Urothelium cell line (cell line): ENCODE data around the gene SPACA7.
"Not testable (repeated sequence)": the region's sequence is repeated elsewhere in the genome, so short reads cannot be mapped to it uniquely, and the experiment has no call there.

Experiments
- DNase-seq: peaks from one replicate; pipeline ENCODE4 v3.0.0; 2011; ENCODE audit warnings: low spot score, mixed read lengths
- FAIRE-seq: peaks from 2 replicates; lab custom pipeline; 2011; peaks lifted over from hg19 to GRCh38; lab: Jason Lieb, UNC

The SPACA7 gene

DNA sequence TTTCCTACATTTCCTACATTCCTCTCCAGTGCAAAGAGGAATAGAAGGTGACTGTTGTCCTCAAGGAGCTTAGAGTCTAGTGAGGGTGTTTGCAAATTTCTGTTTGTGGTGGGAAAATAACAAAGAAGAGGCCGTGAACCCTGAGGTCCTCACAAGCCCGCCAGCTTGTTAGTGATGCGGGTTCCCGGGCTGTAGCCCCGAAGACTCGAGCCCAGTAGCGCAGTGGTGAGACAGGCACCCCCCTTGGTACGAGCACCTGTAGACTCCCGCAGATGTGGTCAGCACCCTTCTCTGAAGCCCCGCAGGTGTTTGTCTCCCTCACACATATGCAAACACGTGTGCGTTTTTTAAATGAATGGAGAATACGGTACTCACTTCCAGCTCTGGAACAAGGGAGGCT lies 26.5 kb upstream of the SPACA7 start:
- FAIRE-seq (no peak), DNase-seq (no peak)

DNA sequence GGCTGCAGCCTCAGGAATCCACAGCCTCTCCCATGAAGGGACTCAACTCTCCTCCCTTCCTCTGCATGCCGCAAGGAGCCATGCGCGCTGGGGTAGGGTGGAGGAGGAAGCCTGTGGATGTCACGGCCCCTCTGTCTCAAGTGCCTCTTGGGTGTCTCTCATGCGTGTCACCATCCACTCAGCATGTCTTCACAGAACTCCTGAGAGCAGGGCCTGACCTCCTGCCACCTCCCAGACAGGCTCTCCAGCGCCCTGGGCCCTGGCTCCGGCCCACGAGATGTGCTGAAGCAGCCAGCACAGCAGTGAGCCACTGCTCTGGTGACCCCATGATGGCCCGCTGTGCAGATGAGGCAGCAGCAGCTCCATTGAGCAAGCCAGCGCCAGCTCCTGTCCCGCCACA lies 25.9 kb upstream of the SPACA7 start:
- no peak for DNase-seq
- no peak for FAIRE-seq

DNA sequence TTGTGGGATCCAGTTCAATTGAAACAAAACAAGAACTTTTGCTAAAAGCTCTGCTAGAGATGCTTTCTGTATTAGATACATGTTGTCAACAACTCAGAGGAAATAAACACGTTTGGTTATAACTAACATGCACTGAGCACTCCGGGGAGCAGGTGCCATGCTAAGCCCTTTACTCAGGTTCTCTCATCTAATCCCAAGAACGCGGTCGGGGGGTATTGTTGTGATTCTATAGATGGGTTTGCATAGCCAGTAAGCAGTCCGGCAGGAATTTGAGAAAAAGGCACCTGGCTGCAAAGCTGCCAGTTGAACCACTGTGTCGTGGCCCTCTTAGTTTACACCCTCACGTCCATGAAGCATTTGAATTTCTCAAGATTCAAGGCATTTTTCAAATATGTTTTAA lies 24.3 kb upstream of the SPACA7 start:
- FAIRE-seq (no peak), DNase-seq (no peak)

DNA sequence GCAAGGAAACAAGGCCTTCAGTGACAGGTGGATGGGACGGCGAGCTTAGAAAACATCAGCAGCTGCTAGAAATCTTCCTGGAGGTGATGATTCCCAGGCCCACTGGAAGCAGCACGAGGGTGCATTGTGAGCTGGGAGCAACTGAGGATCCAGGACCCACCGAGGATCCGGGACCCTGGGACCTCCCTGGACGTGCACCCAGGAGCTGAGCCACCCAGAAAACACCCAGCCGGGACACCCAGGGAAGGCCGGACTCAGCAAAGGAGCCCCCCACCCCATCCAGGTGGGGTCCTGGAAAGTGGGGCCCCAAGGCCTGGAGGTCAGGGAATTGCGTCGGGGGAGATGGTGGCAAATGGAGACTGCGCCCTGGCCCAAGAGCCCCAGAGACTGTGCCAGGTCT lies 22.3 kb upstream of the SPACA7 start:
- DNase-seq (no peak), FAIRE-seq (no peak)

DNA sequence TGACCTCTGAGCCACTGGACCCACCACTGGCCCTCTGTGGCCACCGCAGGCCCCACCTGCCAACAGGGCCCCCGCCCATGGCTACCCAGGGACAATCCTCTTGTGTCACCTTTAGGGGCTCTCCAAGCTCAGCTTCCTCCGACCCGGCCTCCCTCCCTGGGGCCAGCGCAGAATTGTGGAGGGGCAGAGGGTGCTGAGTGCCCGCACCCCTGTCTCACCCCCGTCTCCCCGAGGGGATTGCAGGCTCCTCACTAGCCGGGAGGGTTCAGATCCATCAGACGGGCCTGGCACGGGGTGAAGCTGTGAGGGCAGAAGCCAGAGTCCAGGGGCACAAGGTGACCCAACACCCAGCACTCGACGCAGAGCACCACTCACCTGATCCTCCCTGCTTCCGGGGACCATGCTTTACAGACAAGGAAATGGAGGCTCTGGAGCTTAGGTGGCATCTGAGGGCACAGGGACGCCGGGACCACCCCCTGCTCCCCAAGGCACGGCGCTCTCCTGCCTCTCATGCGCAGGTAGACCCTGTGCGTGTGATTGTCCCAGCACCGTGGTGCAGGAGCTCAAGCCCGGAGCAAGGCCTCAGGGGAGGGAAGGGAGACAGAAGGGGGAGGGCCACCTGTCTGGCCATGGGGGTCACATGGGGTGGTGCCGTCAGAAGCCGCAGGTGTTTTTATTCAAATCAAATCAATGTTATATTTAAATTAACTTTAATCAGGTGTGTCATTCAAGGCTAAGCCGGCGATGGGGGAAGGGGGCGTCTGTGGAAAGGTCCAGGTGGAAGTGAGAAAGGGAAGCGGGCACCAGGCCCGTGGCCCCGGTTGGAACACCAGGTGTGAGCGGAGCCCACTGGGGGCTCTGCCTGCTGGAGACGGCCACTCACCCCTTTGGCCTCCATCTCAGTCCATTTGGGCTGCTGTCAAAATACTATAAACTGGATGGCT lies 21.6 kb upstream of the SPACA7 start:
- DNase-seq (no peak), FAIRE-seq (no peak)

DNA sequence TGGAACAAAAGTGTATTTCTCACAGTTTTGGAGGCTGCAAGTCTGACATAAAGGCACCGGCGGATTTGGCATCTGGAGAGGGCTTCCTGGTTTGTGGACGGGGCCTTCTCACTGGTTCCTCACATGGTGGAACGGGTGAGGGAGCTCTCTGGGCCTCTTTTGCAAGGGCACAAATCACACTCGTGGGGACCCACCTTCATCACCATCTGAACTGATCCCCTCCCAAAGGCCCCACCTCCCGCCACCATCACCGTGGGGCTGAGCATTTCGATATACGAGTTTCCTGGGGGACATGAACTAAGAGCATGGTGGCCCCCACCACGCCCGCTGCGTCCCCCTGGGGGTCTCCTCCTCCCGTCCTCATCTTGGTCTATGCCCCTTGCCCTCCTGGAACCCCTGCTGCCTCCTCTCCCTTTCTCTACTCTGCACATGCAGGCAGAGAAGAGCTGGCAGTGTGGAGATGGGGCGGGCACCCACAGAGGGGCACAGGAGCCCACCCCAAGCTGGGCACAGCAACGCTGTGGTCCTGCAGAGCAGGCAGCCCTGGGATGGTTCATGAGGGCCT lies 20.8 kb upstream of the SPACA7 start:
- DNase-seq (no peak), FAIRE-seq (no peak)

DNA sequence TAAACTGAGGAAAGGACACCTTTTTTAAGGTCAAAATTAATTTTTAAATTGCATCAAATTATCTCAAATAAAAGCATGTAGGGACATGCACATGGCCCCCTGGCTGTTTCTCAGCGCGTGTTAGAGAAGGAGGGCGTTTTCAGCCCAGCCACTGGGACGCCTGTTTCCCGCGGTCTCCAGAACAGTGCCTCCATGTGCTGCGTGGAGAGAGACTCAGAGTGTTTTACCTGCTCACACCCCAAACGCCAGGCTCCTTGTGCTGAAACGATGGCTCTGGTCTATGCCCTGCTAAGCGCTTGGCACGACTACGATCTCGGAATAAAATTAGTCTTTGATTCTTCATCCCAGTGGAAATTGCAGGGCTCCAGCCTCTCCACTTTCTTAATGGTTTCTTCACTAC lies 20.0 kb upstream of the SPACA7 start:
- FAIRE-seq = no peak
- DNase-seq = no peak

DNA sequence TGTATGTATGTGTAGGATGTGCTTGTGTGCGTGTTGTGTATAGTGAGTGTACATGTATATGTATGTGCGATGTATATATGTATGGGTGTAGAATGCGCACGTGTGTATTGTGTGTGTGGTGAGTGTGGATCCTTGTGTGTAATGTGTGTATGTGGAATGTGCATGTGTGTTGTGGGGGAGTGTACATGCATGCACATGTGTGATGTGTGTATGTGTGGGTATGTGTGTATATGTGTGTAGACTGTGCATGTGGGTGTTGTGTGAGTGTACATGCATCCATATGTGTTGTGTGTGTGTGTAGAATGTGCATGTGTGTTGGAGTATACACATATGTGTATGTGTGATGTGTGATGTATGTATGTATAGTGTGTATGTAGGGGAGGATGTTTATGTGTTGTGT lies 18.0 kb upstream of the SPACA7 start:
- no peak for DNase-seq
- peak; percentile 99 for FAIRE-seq

DNA sequence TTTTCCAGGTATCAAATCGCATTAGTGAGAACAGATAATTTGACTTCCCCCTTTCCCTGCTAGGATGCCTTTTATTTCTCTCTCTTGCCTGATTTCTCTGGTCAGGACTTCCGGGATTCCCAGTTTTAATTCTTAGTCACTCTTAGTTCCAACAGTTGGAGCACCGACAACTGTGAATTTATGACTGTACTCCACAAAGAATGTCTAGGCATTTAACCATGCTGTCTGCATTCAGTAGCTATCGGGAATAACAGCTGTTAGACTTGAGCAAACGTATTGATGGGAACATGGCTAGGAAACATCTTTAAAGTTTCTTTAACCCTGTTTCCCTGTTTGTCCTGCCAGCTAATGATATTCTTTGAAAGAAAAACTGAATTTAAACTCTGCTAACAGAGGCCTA lies 14.1 kb upstream of the SPACA7 start:
- no peak for FAIRE-seq
- DNase-seq = no peak

DNA sequence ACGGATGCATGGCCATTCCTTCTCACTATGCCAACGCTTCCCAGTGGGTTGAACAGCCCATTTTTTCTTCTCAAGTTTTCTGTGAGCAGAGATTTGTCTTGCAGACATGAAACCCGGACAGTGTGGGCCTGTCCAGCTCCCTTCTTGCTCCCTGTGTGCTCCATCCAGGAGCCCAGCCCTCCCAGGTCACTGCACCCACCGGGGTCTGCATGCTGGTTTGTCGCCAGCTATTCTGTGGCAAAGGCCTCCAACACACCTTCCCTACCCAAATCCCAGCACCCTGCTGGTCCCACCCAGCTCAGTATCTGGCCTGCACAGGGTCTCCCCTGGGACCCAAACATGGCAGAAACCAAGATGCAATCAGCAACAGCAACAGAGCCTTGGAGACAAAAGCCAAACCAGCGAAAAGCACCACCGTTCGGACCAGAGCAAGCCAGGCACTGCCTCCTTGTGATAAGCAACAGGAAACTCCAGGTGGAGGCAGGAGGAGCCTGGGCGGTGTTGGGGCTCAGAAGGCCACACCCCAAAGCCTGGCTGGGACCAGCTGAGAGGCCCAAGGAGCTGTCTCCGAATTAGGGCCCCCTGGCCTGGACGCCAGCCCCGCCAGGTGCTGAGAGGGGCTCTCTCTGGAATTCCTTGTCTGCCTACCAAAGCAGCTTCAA lies 12.2 kb upstream of the SPACA7 start:
- no peak for DNase-seq
- FAIRE-seq = no peak

DNA sequence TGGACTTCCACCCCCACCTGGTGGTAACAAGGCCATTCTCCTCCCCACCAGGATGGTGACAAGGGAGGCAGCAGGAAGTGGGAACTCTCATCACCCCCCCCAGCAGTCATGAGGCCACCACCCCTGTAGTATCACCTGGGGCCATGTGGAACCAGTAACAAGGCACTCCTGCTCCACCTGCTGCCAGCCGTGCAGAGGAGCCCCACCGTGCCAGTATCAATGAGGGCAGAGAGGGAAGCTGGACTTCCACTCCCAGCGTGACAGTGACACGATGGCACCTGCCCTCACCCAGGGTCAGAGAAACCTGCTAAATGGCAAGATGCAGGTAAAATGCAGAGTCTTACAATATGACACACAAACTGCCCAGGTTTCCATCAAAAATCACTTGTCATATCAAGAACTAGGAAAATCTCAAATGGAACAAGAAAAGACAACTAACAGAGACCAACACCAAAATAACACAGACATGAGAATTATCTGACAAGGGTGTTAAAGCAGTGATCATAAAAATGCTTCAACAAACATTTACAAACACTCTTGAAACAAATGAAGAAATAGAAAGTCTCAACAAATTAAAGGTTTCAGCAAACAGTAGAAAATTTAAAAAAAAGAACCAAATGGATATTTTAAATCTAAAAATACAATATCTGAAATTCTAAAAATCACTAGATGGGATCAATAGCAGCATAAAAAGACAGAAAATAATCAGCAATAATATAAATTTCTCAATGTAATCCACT lies 9.1 kb upstream of the SPACA7 start:
- no peak for FAIRE-seq

DNA sequence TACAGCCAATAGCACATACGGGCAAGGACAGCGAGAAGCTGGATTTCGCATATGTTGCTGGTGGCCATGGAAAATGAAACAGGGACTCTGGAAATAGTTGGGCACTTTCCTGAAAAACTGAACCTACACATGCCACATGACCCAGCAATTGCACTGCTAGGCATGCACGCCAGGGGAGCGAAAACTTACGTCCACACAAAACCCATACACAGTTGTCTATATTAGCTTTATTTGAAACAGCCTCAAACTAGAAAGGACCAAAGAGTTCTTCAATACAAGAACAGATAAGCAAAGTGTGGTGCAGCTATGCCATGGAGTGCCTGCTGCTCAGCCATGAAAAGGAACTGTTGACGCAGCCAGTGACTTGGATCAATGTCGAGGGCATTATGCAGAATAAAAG lies 7.3 kb upstream of the SPACA7 start:
- FAIRE-seq (no peak), DNase-seq (no peak)

More for the DNA sequence above, 9.1 kb upstream of the SPACA7 start:
- DNase-seq = no peak

DNA sequence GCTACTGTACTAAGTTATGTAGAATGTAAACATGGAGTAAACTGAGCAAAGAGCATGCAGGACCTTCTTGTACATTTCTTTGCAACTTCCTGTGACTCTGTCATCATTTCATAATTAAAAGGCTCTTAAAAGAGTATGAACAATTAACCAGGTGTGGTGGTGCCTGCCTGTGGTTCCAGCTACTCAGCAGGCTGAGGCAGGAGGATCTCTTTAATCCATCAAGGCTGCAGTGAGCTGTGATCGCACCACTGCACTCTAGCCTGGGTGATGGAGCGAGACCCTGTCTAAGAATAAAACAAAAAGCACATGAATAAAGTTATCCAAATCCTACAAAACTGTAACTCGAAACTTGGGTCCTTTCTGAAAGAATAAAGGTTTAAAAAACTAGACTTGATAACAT lies 5.8 kb upstream of the SPACA7 start:
- DNase-seq (no peak), FAIRE-seq (no peak)

DNA sequence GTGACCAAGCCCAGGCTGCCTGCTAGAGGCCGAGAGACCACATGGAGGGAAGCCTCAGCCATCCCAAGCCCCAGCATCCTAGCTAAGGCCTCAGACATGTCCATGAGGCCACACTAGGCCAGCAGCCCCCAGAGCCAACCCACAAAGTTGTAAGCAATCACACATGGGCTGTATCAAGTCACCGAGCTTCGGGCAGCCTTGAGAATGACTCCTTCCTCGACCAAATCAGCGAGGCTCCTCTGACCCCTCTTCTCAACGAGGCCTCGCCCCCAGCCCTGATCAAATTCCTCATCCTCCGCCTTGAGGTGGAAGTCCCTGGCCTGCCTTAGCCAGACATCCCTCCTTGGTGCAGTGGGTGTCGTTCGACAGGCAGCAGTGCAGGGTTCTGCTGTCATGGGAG lies 1.9 kb upstream of the SPACA7 start:
- DNase-seq (no peak), FAIRE-seq (no peak)

DNA sequence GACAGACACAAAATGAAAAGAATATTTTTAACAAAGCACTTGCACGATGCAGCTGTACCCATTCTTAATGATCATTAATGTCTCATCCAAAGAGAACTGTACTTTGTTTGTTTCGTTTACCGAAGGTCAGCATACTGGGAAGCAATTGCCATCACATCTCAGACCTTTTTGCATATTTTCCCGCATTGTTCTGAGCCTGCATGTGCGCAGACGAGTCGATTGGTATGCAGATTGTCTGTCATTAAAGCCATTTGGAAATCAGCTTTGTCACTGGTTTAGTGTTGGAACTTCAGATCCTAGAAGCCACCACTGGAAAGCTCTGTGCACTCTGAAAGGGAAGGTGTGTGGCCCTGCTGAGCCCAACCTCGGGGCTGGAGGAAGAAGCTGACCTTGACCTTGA lies 15.6 kb downstream of the SPACA7 start:
- FAIRE-seq = peak; percentile 23
- DNase-seq = no peak

DNA sequence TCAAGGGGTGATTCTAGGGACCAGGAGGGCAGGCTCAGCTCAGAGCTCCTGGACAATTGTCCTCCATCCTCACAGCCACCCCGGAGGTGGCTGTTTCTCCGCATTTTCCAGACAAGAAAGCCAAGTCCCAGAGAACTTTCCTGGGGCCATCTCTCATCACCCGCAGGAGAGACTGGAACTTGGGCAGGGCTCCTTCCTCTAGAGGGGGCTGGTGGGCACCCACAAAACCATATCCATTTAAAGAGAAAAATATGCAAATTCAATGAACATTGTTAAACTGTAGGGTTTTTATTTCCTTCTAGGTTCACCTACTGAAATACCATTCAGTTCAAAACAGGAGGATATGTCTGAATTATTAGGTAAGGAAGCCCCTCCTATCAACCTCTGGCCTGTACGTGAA lies 16.6 kb downstream of the SPACA7 start:
- FAIRE-seq (no peak), DNase-seq (no peak)

DNA sequence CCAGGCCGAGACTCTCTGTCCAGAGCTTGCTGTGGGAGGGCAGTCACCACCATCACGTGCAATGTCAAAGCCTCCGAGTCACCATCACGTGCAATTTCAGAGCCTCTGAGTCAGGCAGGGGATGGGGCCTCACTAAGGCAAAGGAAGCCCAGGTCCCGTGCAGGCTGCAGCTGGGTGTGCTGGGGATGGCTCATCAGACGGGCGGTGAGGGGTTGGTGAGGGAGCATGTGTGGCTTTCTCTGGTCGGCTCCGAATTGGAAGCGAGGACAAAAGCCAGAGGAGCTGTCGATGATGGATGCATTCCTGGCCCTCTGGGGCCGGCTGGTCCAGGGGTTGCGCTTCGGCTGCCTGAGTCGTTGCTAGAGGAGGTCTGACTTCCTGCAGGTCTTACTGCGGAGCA lies 18.9 kb downstream of the SPACA7 start:
- not testable (repeated sequence) for DNase-seq, FAIRE-seq

DNA sequence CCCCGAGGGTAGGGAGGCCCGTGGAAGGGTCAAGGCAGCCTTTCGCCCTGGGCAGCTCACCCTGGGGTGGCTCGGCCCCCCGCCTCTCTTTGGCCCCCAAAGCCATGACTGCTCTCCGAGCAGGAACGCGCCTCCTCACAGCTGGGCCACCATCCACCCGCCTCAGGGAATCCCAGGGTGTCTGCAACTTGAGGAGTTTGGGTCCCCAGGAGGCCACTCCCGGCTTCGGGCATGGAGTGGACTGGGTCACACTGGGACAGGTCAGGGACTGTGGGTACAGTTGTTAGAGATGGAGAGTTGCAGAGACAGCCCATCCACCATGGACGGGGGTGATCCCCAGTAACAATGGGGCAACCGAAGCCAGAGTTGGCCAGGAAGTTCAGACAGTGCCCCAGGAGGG lies 19.8 kb downstream of the SPACA7 start:
- peak; percentile 27 for FAIRE-seq
- DNase-seq = not testable (repeated sequence)

DNA sequence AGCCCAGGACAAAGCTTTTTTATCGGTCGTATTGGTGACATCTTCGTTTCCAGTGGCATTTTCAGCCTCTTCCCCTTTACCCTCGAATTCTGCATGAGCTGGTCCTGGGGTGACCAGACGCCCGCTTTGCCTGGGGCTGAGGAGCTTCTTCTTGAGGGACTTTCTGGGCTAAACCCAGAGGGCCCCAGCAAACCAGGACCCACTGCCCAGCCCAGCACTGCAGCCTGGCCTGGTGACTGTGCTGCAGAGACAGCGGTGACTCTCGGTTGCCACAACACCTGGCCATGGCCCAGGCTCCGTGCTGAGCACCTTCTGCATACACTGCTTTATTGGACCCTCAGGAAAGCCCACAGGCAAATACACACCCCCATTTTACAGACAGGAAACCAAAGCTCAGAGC lies 21.0 kb downstream of the SPACA7 start:
- FAIRE-seq (no peak), DNase-seq (no peak)

DNA sequence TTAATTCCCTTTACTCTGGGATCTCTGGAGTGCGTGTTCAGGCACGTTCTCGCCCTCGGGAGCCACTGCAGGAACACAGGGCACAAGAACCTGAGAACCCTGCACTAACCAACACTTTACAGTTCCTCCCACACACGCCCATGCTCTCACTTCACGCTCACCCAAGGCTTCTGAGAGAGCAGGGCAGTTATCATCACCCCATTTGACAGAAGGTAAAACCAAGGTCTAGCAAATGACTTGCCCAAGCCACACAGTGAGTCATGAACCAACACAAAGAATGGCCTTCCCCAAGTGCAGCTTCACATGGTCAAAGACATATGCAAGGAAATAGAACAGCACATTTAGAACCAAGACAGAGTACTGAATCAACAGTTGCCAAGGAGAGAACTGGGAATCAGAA lies 22.2 kb downstream of the SPACA7 start:
- FAIRE-seq, DNase-seq: not testable (repeated sequence)

DNA sequence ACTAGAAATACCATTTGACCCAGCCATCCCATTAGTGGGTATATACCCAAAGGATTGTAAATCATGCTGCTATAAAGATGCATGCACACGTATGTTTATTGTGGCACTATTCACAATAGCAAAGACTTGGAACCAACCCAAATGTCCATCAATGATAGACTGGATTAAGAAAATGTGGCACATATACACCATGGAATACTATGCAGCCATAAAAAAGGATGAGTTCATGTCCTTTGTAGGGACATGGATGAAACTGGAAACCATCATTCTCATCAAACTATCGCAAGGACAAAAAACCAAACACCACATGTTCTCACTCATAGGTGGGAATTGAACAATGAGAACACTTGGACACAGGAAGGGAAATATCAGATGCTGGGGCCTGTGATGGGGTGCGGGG lies 33.7 kb downstream of the SPACA7 start:
- not testable (repeated sequence) for DNase-seq, FAIRE-seq
